C1 segment of cervical spinal cord (tissue), 14 donors: ENCODE measurements around the gene HAAO.

Experiments
- DNase-seq, 14 donors: peaks; one replicate each; lab custom pipeline; 2025; lab: John Stamatoyannopoulos, UW

Gene HAAO

GRCh38 chr2:42768706-42769256 lies 23.6 kb downstream of the HAAO start:
- DNase-seq: no peak

GRCh38 chr2:42767899-42768705 lies 24.3 kb downstream of the HAAO start:
- DNase-seq: no peak

GRCh38 chr2:42767080-42767898 lies 25.1 kb downstream of the HAAO start:
- DNase-seq: no peak

GRCh38 chr2:42765686-42766085 lies 26.7 kb downstream of the HAAO start:
- DNase-seq: no peak

GRCh38 chr2:42764901-42765300 lies 27.5 kb downstream of the HAAO start:
- DNase-seq: no peak

GRCh38 chr2:42764096-42764495 lies 28.3 kb downstream of the HAAO start, which contains the start of gene OXER1:
Gene OXER1 (minus strand): TSS chr2:42764135. CDS start chr2:42764062, 73 bp downstream.
- DNase-seq: peak in 1 of 14 donors; percentile 31

- no peak for DNase-seq
These were observed 29.3 kb downstream of the HAAO start for GRCh38 chr2:42762823-42763804.

GRCh38 chr2:42762155-42762554 lies 30.2 kb downstream of the HAAO start:
- no peak for DNase-seq

GRCh38 chr2:42761554-42761953 lies 30.8 kb downstream of the HAAO start:
- DNase-seq: no peak

GRCh38 chr2:42758751-42759150 lies 33.6 kb downstream of the HAAO start:
- no peak for DNase-seq

- no peak for DNase-seq
These were observed 34.2 kb downstream of the HAAO start for GRCh38 chr2:42757981-42758740.

GRCh38 chr2:42756966-42757513 lies 35.3 kb downstream of the HAAO start:
- DNase-seq: no peak

- no peak for DNase-seq
These were observed 36.1 kb downstream of the HAAO start for GRCh38 chr2:42756150-42756775.

- DNase-seq: peak in 2 of 14 donors; percentile 31 to 44
These were observed 37.0 kb downstream of the HAAO start for GRCh38 chr2:42755191-42755880.

- peak in 1 of 14 donors; percentile 28 for DNase-seq
These were observed 37.6 kb downstream of the HAAO start for GRCh38 chr2:42754776-42755140.

- DNase-seq: peak in 7 of 14 donors; percentile 18 to 76 (median 63)
These were observed 38.2 kb downstream of the HAAO start for GRCh38 chr2:42754021-42754775.

- no peak for DNase-seq
These were observed 39.3 kb downstream of the HAAO start for GRCh38 chr2:42752816-42753813.
